H9 (cell line): ENCODE measurements around the gene ITGAE. TPM values are rescaled to one million over a fixed set of nuclear protein-coding genes. Genes with fewer than 3 reads are reported as not detected.

Experiments used
- DNase-seq: peaks from one replicate; pipeline ENCODE4 v3.0.0-alpha.2; 2017
- H2AFZ ChIP-seq: one replicate; pipeline ENCODE4 v1.6.1; 2013; ENCODE audit warnings: mild to moderate bottlenecking, low read length, control low read depth, moderate library complexity
- H2AK5ac ChIP-seq: 2 replicates; pipeline ENCODE4 v1.6.1; 2013; ENCODE audit warnings: low read length, control low read depth, mixed read lengths; ENCODE audit not compliant: insufficient read length
- H2BK120ac ChIP-seq: one replicate; pipeline ENCODE4 v1.6.1; 2013; ENCODE audit warnings: low read depth, mild to moderate bottlenecking, low read length, control low read depth, inconsistent platforms; ENCODE audit not compliant: poor library complexity, severe bottlenecking
- H2BK12ac ChIP-seq: 2 replicates; pipeline ENCODE4 v1.6.1; 2013; ENCODE audit warnings: low read length, control low read depth, mixed read lengths, low read depth; ENCODE audit not compliant: insufficient read length
- H2BK15ac ChIP-seq: 2 replicates; pipeline ENCODE4 v1.6.1; 2013; ENCODE audit warnings: low read depth, low read length, control low read depth
- H2BK20ac ChIP-seq: one replicate; pipeline ENCODE4 v1.6.1; 2013; ENCODE audit warnings: low read depth, mild to moderate bottlenecking, low read length, control low read depth, inconsistent platforms; ENCODE audit not compliant: poor library complexity, severe bottlenecking
- H2BK5ac ChIP-seq: 2 replicates; pipeline ENCODE4 v1.6.1; 2013; ENCODE audit warnings: low read length, control low read depth, mixed read lengths; ENCODE audit not compliant: insufficient read length
- H3K14ac ChIP-seq: 2 replicates; pipeline ENCODE4 v1.6.1; 2013; ENCODE audit warnings: low read length, control low read depth; ENCODE audit not compliant: insufficient read depth
- H3K18ac ChIP-seq: 2 replicates; pipeline ENCODE4 v1.6.1; 2013; ENCODE audit warnings: low read depth, mild to moderate bottlenecking, mixed read lengths, low read length, control low read depth; ENCODE audit not compliant: insufficient read length
- H3K23ac ChIP-seq: 2 replicates; pipeline ENCODE4 v1.6.1; 2013; ENCODE audit warnings: low read length, control low read depth, mixed read lengths, low read depth; ENCODE audit not compliant: insufficient read length
- H3K23me2 ChIP-seq: 2 replicates; pipeline ENCODE4 v1.6.1; 2013; ENCODE audit warnings: low read depth, mild to moderate bottlenecking, mixed read lengths, low read length, control low read depth; ENCODE audit not compliant: insufficient read length, poor library complexity, severe bottlenecking
- H3K27ac ChIP-seq: 2 replicates; pipeline ENCODE4 v1.5.1; 2013; ENCODE audit warnings: low read length, control low read depth, mixed read lengths, low read depth; ENCODE audit not compliant: insufficient read length
- H3K27me3 ChIP-seq: 2 replicates; pipeline ENCODE4 v1.6.1; 2013; ENCODE audit warnings: low read length, control low read depth, inconsistent platforms; ENCODE audit not compliant: insufficient read depth
- H3K4ac ChIP-seq: 2 replicates; pipeline ENCODE4 v1.6.1; 2013; ENCODE audit warnings: low read depth, mild to moderate bottlenecking, control low read depth, inconsistent platforms, low read length, moderate library complexity
- H3K4me1 ChIP-seq: 2 replicates; pipeline ENCODE4 v1.6.1; 2013; ENCODE audit warnings: low read length, control low read depth, inconsistent platforms; ENCODE audit not compliant: insufficient read depth
- H3K4me2 ChIP-seq: 2 replicates; pipeline ENCODE4 v1.6.1; 2013; ENCODE audit warnings: low read length, control low read depth, mixed read lengths; ENCODE audit not compliant: insufficient read length, insufficient read depth
- H3K56ac ChIP-seq: 2 replicates; pipeline ENCODE4 v1.6.1; 2013; ENCODE audit warnings: low read depth, mild to moderate bottlenecking, mixed read lengths, low read length, control low read depth; ENCODE audit not compliant: insufficient read length
- H3K79me1 ChIP-seq: 2 replicates; pipeline ENCODE4 v1.6.1; 2013; ENCODE audit warnings: low read depth, mild to moderate bottlenecking, moderate library complexity, low read length, control low read depth, inconsistent platforms; ENCODE audit not compliant: insufficient read depth, poor library complexity, severe bottlenecking
- H3K79me2 ChIP-seq: 2 replicates; pipeline ENCODE4 v1.6.1; 2013; ENCODE audit warnings: low read length, control low read depth, inconsistent platforms; ENCODE audit not compliant: insufficient read depth
- H3K9ac ChIP-seq: 2 replicates; pipeline ENCODE4 v1.6.1; 2013; ENCODE audit warnings: low read length, control low read depth, mixed read lengths; ENCODE audit not compliant: insufficient read length; ENCODE audit errors: extremely low read depth
- H3K9me3 ChIP-seq: one replicate; pipeline ENCODE4 v1.6.1; 2013; ENCODE audit warnings: low read depth, low read length, inconsistent platforms; ENCODE audit not compliant: control insufficient read depth
- H3T11ph ChIP-seq: one replicate; pipeline ENCODE4 v1.6.1; 2013; ENCODE audit warnings: mild to moderate bottlenecking, low read length, control low read depth, inconsistent platforms
- H4K20me1 ChIP-seq: one replicate; pipeline ENCODE4 v1.6.1; 2013; ENCODE audit not compliant: control insufficient read depth, insufficient read length, insufficient read depth
- H4K5ac ChIP-seq: 2 replicates; pipeline ENCODE4 v1.6.1; 2013; ENCODE audit warnings: low read depth, mild to moderate bottlenecking, mixed read lengths, low read length, control low read depth; ENCODE audit not compliant: insufficient read length
- H4K8ac ChIP-seq: replicated peaks from 2 replicates; pipeline ENCODE4 v1.6.1; 2013; ENCODE audit warnings: low read length, control low read depth, mixed read lengths, low read depth; ENCODE audit not compliant: insufficient read length
- H4K91ac ChIP-seq: 2 replicates; pipeline ENCODE4 v1.6.1; 2013; ENCODE audit warnings: low read depth, mild to moderate bottlenecking, moderate library complexity, mixed read lengths, low read length, control low read depth; ENCODE audit not compliant: insufficient read length
- H3K27ac Mint-ChIP-seq, 3 experiments: 2 replicates in 2 of 3; 3 replicates in 1 of 3; pipeline ENCODE4 v1.8.0; 2020 to 2021; ENCODE audit warnings: mixed read lengths in 3 of 3, mild to moderate bottlenecking in 1 of 3, moderate library complexity in 1 of 3
- H3K27me3 Mint-ChIP-seq: 2 replicates; pipeline ENCODE4 v1.8.0; 2021; ENCODE audit warnings: low read depth, mild to moderate bottlenecking, moderate library complexity, mixed read lengths
- H3K36me3 Mint-ChIP-seq, 3 experiments: 2 replicates in 2 of 3; 3 replicates in 1 of 3; pipeline ENCODE4 v1.8.0; 2020 to 2021; ENCODE audit warnings: low read depth in 3 of 3, mixed read lengths in 3 of 3; ENCODE audit not compliant: insufficient read depth in 1 of 3
- H3K4me1 Mint-ChIP-seq, 2 experiments: 2 replicates each; pipeline ENCODE4 v1.8.0; 2020; ENCODE audit warnings: mixed read lengths in 2 of 2
- H3K4me3 Mint-ChIP-seq, 2 experiments: 2 replicates in 1 of 2; 3 replicates in 1 of 2; pipeline ENCODE4 v1.8.0; 2020 to 2021; ENCODE audit warnings: mild to moderate bottlenecking in 2 of 2, mixed read lengths in 2 of 2, moderate library complexity in 1 of 2
- H3K9me3 Mint-ChIP-seq, 2 experiments: 2 replicates in 1 of 2; 3 replicates in 1 of 2; pipeline ENCODE4 v1.8.0; 2020; ENCODE audit warnings: mild to moderate bottlenecking in 2 of 2, mixed read lengths in 2 of 2, moderate library complexity in 1 of 2
- CTCF ChIP-seq: fragments of 200-600 bp; sonication (generic); conservative IDR thresholded peaks from 3 replicates; pipeline ENCODE4 v1.8.0; 2021; ENCODE audit warnings: antibody characterized with exemption, mild to moderate bottlenecking
- WGBS: extraction: QIAGEN DNeasy Blood & Tissue Kit; methylation state at CpG from one replicate; pipeline ENCODE4 v1.1.7; 2013; ENCODE audit warnings: missing lambda C conversion rate, low lambda C conversion rate, mixed read lengths; ENCODE audit not compliant: insufficient read length; ENCODE audit errors: extremely low coverage; 5-methylcytosine and 5-hydroxymethylcytosine counted together
- total RNA-seq: library from RNA; stranded (reverse); gene quantifications from 2 replicates; pipeline ENCODE4 v1.2.1, GENCODE V29; 2021

ITGAE gene
- total RNA-seq, 1 experiment from 2014 or later, result 23.5 TPM

- Histone ChIP-seq H4K20me1 (no peaks in the 10 kb centered on the region), H4K5ac (no peak overlapping the region), H3K27ac (no peak overlapping the region), H4K91ac (no peak overlapping the region), H2BK12ac (no peak overlapping the region), H3K4ac (no peak overlapping the region), H2BK15ac (no peak overlapping the region), H2BK20ac (no peak overlapping the region), H3K56ac (no peak overlapping the region), H3K27me3 (no peaks in the 10 kb centered on the region), H2AK5ac (no peak overlapping the region), H3K4me1 (no peaks in the 10 kb centered on the region), H3K14ac (no peak overlapping the region), H3T11ph (no peak overlapping the region), H3K9me3 (no peaks in the 10 kb centered on the region), H3K23ac (no peak overlapping the region), H2BK5ac (no peak overlapping the region), H2BK120ac (no peak overlapping the region), H3K9ac (no peak overlapping the region), H3K4me2 (no peak overlapping the region), H4K8ac (no peak overlapping the region), H3K79me1 (no peaks in the 10 kb centered on the region), H3K23me2 (no peaks in the 10 kb centered on the region), H2AFZ (no peak overlapping the region), H3K79me2 (no peaks in the 10 kb centered on the region), H3K18ac (no peak overlapping the region)
- Mint-ChIP-seq H3K27ac (no peak overlapping the region), H3K4me1 (no peaks in the 10 kb centered on the region), H3K36me3 (peaks cover 24 to 88% (median 77%) of the 10 kb centered on the region in 3 experiments; a peak in 6 of 7 replicates), H3K9me3 (no peaks in the 10 kb centered on the region), H3K4me3 (no peak overlapping the region), H3K27me3 (no peaks in the 10 kb centered on the region)
- TF ChIP-seq CTCF, result no peak
- no CpG with 5 or more reads among the region's 10 CpGs for WGBS
- no peak for DNase-seq
Observed at GRCh38 chr17:3812284-3812683, 11.3 kb upstream of the ITGAE start.
